Islet of Langerhans (tissue), 1 donor: ENCODE data around the gene MRPS14.
"Not testable (repeated sequence)": the region's sequence is repeated elsewhere in the genome, so short reads cannot be mapped to it uniquely, and the experiment has no call there.

ENCODE experiments used
- FAIRE-seq: peaks from one replicate; lab custom pipeline; 2011; peaks lifted over from hg19 to GRCh38; lab: Jason Lieb, UNC

MRPS14 gene

GRCh38 chr1:175023043-175023921, at the start of gene MRPS14:
MRPS14 (minus strand) TSS chr1:175023425; CDS start chr1:175023408, 17 bp downstream.
- peak; percentile 82 for FAIRE-seq

GRCh38 chr1:175072099-175072951, 49.1 kb upstream of the MRPS14 start:
- no peak for FAIRE-seq

GRCh38 chr1:175071276-175071943, 48.2 kb upstream of the MRPS14 start:
- FAIRE-seq, result no peak

- FAIRE-seq, result no peak
Observed at GRCh38 chr1:175070818-175071217, 47.6 kb upstream of the MRPS14 start.

- no peak for FAIRE-seq
Observed at GRCh38 chr1:175067362-175068106, 44.3 kb upstream of the MRPS14 start, which contains the start of gene TNN. TNN (plus strand) TSS chr1:175067833; CDS start chr1:175077419, 9,586 bp downstream.

- FAIRE-seq, result no peak
Observed at GRCh38 chr1:175062858-175063257, 39.6 kb upstream of the MRPS14 start.

GRCh38 chr1:175062339-175062738, 39.1 kb upstream of the MRPS14 start:
- FAIRE-seq, result no peak

- no peak for FAIRE-seq
Observed at GRCh38 chr1:175054736-175055135, 31.5 kb upstream of the MRPS14 start.

- no peak for FAIRE-seq
Observed at GRCh38 chr1:175050992-175051391, 27.8 kb upstream of the MRPS14 start.

GRCh38 chr1:175045519-175045918, 22.3 kb upstream of the MRPS14 start:
- FAIRE-seq, result no peak

GRCh38 chr1:175045097-175045496, 21.9 kb upstream of the MRPS14 start:
- no peak for FAIRE-seq

- FAIRE-seq, result not testable (repeated sequence)
Observed at GRCh38 chr1:175044591-175044990, 21.4 kb upstream of the MRPS14 start.

GRCh38 chr1:175043824-175044223, 20.6 kb upstream of the MRPS14 start:
- FAIRE-seq, result no peak

GRCh38 chr1:175042650-175043049, 19.4 kb upstream of the MRPS14 start:
- FAIRE-seq, result no peak

- FAIRE-seq, result no peak
Observed at GRCh38 chr1:175040324-175040879, 17.2 kb upstream of the MRPS14 start.

GRCh38 chr1:175037416-175037815, 14.2 kb upstream of the MRPS14 start:
- FAIRE-seq, result no peak

GRCh38 chr1:175036476-175036875, 13.3 kb upstream of the MRPS14 start:
- no peak for FAIRE-seq

- no peak for FAIRE-seq
Observed at GRCh38 chr1:175035865-175036264, 12.6 kb upstream of the MRPS14 start.

- no peak for FAIRE-seq
Observed at GRCh38 chr1:175034775-175035174, 11.6 kb upstream of the MRPS14 start.

GRCh38 chr1:175033953-175034352, 10.7 kb upstream of the MRPS14 start:
- FAIRE-seq, result no peak

GRCh38 chr1:175024773-175025172, 1.5 kb upstream of the MRPS14 start:
- FAIRE-seq, result no peak

- FAIRE-seq, result not testable (repeated sequence)
Observed at GRCh38 chr1:175023922-175024242, 657 bp upstream of the MRPS14 start.
